GM04503 (cell line): ENCODE data around the gene SRCIN1.

Source experiments
- DNase-seq: peaks from one replicate; pipeline ENCODE4 v3.0.0-alpha.2; 2012; ENCODE audit warnings: low read depth

The SRCIN1 gene

GRCh38 chr17:38617967-38618760 is 12.4 kb upstream of the SRCIN1 start:
- no peak for DNase-seq

GRCh38 chr17:38617074-38617860 is 11.5 kb upstream of the SRCIN1 start:
- no peak for DNase-seq

GRCh38 chr17:38616361-38616760 is 10.6 kb upstream of the SRCIN1 start:
- DNase-seq: no peak

- no peak for DNase-seq
Observed at GRCh38 chr17:38613981-38614779, 8.4 kb upstream of the SRCIN1 start.

GRCh38 chr17:38613525-38613980 is 7.8 kb upstream of the SRCIN1 start:
- no peak for DNase-seq

GRCh38 chr17:38611872-38612376 is 6.2 kb upstream of the SRCIN1 start:
- DNase-seq: no peak

- no peak for DNase-seq
Observed at GRCh38 chr17:38611070-38611786, 5.5 kb upstream of the SRCIN1 start.

- DNase-seq: no peak
Observed at GRCh38 chr17:38609280-38610031, 3.7 kb upstream of the SRCIN1 start.

GRCh38 chr17:38608648-38609047 is 2.9 kb upstream of the SRCIN1 start:
- no peak for DNase-seq

GRCh38 chr17:38606646-38607611 is 1.2 kb upstream of the SRCIN1 start:
- DNase-seq: no peak

- DNase-seq: no peak
Observed at GRCh38 chr17:38605411-38605840, 326 bp downstream of the SRCIN1 start.

GRCh38 chr17:38604479-38605403 is 1.0 kb downstream of the SRCIN1 start:
- DNase-seq: no peak

GRCh38 chr17:38603786-38604478 is 1.8 kb downstream of the SRCIN1 start:
- DNase-seq: no peak

GRCh38 chr17:38602956-38603785 is 2.6 kb downstream of the SRCIN1 start:
- no peak for DNase-seq

GRCh38 chr17:38602453-38602852 is 3.3 kb downstream of the SRCIN1 start:
- no peak for DNase-seq

- no peak for DNase-seq
Observed at GRCh38 chr17:38601539-38602351, 4.0 kb downstream of the SRCIN1 start.
